Caco-2 (cell line): Measurements from ENCODE around the gene VTI1A. TPM values are rescaled to one million over a fixed set of nuclear protein-coding genes. Genes with fewer than 3 reads are reported as not detected.

Experiments
- BruUV-seq: library from RNA; stranded (reverse); fragments of 400-500 nt; replicated peaks from 2 replicates; lab custom pipeline; 2021; lab: Mats Ljungman, UMichigan
- CTCF ChIA-PET: fragments of 300-600 bp; sonication (Branson Sonifier 250); formaldehyde crosslinking; loops from one replicate; lab custom pipeline; 2022; ENCODE audit warnings: antibody characterized with exemption; lab: Charles Lee
- POLR2A ChIA-PET: fragments of 300-600 bp; sonication (Branson Sonifier 250); formaldehyde crosslinking; loops from one replicate; lab custom pipeline; 2022; ENCODE audit warnings: antibody characterized with exemption; lab: Charles Lee
- DNase-seq, 2 experiments: peaks; one replicate each; pipeline versions ENCODE4 v3.0.0 to v3.0.0-alpha.2; 2020 to 2022
- H3K27me3 ChIP-seq: replicated peaks from 2 replicates; pipeline ENCODE4 v1.6.0; 2011; ENCODE audit warnings: low read length; ENCODE audit not compliant: control insufficient read depth, insufficient read depth
- H3K36me3 ChIP-seq: 2 replicates; pipeline ENCODE4 v1.5.1; 2011; ENCODE audit warnings: low read length; ENCODE audit not compliant: control insufficient read depth, insufficient read depth
- H3K4me1 ChIP-seq: fragments of 250-450 bp; sonication (Bioruptor Pico); 2 replicates; pipeline ENCODE4 v1.5.1; 2020; ENCODE audit warnings: mild to moderate bottlenecking
- H3K4me3 ChIP-seq: 2 replicates; pipeline ENCODE4 v1.5.1; 2011; ENCODE audit warnings: low read depth, mild to moderate bottlenecking, control low read depth, low read length
- H3K9me3 ChIP-seq: fragments of 250-450 bp; sonication (Bioruptor Pico); 2 replicates; pipeline ENCODE4 v1.5.1; 2020; ENCODE audit warnings: mild to moderate bottlenecking, moderate library complexity
- H3K27ac Mint-ChIP-seq: one replicate; pipeline ENCODE4 v1.8.0; 2022; ENCODE audit warnings: mixed read lengths; ENCODE audit not compliant: unreplicated experiment
- H3K27me3 Mint-ChIP-seq: one replicate; pipeline ENCODE4 v1.8.0; 2022; ENCODE audit warnings: mixed read lengths; ENCODE audit not compliant: insufficient read depth, unreplicated experiment
- H3K36me3 Mint-ChIP-seq: one replicate; pipeline ENCODE4 v1.8.0; 2022; ENCODE audit warnings: mild to moderate bottlenecking, mixed read lengths; ENCODE audit not compliant: insufficient read depth, unreplicated experiment
- H3K4me1 Mint-ChIP-seq: one replicate; pipeline ENCODE4 v1.8.0; 2022; ENCODE audit warnings: low read depth, mixed read lengths; ENCODE audit not compliant: unreplicated experiment
- H3K4me3 Mint-ChIP-seq: one replicate; pipeline ENCODE4 v1.8.0; 2022; ENCODE audit warnings: mild to moderate bottlenecking, moderate library complexity, mixed read lengths; ENCODE audit not compliant: unreplicated experiment
- H3K9me3 Mint-ChIP-seq: one replicate; pipeline ENCODE4 v1.8.0; 2022; ENCODE audit warnings: mixed read lengths; ENCODE audit not compliant: unreplicated experiment
- intact Hi-C: fragments of 100-400 bp; cut with micrococcal nuclease; formaldehyde crosslinking; loops from one replicate; pipeline ENCODE4 v1.10.0; 2022; ENCODE audit not compliant: unreplicated experiment
- total RNA-seq: library from RNA; stranded (reverse); gene quantifications from 2 replicates; pipeline ENCODE4 v1.2.3, GENCODE V29; 2022
- TF ChIP-seq, protein P1 (sequence below), 2 experiments: fragments of 200-600 bp in 1 of 2; IDR thresholded peaks; 1 replicate in 1 of 2; 2 replicates in 1 of 2; pipeline versions ENCODE4 v1.5.1 to v1.8.0; 2011 to 2022; ENCODE audit warnings: antibody characterized with exemption in 1 of 2, control low read depth in 1 of 2, inconsistent platforms in 1 of 2, low read depth in 1 of 2, low read length in 1 of 2, mild to moderate bottlenecking in 1 of 2, moderate library complexity in 1 of 2; ENCODE audit not compliant: insufficient read depth in 1 of 2, severe bottlenecking in 1 of 2, unreplicated experiment in 1 of 2

Gene VTI1A
- total RNA-seq, 1 experiment from 2014 or later = 45.6 TPM

DNA sequence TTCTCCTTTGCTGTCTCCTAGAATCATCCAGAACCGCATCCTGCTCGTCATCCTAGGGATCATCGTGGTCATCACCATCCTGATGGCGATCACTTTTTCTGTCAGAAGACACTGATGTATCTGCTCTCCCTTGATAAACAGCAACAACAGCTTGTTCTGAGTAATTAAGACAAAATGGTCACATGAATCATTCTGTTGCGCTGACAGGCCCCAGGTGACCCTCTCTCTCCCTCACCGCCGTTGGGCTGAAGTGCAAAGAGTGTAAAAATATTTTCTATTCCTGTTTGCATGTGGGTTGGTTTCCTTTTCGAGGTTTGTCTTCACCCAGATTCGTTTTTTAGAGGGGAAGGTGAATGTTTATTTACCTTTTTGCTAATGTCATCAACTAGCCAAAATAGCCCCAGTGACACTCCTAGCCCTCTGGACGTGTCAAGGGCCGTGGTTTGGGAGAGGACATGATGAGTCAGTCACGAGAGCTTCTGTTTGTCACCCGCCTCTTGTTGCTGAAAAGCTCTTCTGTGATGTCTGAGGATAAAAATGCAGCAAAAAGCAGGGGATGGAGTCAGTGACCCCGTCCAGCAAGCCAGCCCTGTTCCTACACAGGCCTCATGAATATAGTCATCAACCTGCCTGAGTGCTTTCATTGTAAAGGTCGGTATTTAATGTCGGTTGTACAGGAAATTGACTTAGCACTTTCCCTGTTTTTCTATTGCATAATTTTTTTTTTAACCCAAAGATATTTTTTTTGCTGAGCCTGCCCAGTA, 368.4 kb downstream of the VTI1A start:
- DNase-seq = no peak
- Mint-ChIP-seq H3K9me3 (no peaks in the 10 kb centered on the region), H3K4me1 (peaks cover 52% of the 10 kb centered on the region), H3K27ac (peak overlapping the region; percentile 95), H3K4me3 (no peak overlapping the region), H3K36me3 (peaks cover 46% of the 10 kb centered on the region), H3K27me3 (no peaks in the 10 kb centered on the region)
- Histone ChIP-seq H3K27me3 (no peaks in the 10 kb centered on the region), H3K9me3 (no peaks in the 10 kb centered on the region), H3K36me3 (no peaks in the 10 kb centered on the region), H3K4me3 (no peak overlapping the region), H3K4me1 (peaks cover 29% of the 10 kb centered on the region)
- CTCF ChIA-PET = no interaction called here
- BruUV-seq = no TSS peak
- POLR2A ChIA-PET = no interaction called here
- intact Hi-C loops = no loop called here
- TF ChIP-seq, protein P1, sequence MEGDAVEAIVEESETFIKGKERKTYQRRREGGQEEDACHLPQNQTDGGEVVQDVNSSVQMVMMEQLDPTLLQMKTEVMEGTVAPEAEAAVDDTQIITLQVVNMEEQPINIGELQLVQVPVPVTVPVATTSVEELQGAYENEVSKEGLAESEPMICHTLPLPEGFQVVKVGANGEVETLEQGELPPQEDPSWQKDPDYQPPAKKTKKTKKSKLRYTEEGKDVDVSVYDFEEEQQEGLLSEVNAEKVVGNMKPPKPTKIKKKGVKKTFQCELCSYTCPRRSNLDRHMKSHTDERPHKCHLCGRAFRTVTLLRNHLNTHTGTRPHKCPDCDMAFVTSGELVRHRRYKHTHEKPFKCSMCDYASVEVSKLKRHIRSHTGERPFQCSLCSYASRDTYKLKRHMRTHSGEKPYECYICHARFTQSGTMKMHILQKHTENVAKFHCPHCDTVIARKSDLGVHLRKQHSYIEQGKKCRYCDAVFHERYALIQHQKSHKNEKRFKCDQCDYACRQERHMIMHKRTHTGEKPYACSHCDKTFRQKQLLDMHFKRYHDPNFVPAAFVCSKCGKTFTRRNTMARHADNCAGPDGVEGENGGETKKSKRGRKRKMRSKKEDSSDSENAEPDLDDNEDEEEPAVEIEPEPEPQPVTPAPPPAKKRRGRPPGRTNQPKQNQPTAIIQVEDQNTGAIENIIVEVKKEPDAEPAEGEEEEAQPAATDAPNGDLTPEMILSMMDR (IDR thresholded peaks at IDR 0.05; ENCODE audit: insufficient read depth in 1 of 2, low read depth in 1 of 2, low read length in 1 of 2, severe bottlenecking in 1 of 2, unreplicated experiment in 1 of 2) = no peak

GRCh38 chr10:112816033-112816430, 369.0 kb downstream of the VTI1A start:
- peaks cover 23% of the 10 kb centered on the region for H3K4me1 ChIP-seq

GRCh38 chr10:112816891-112817290, 369.9 kb downstream of the VTI1A start:
- no peaks in the 10 kb centered on the region for H3K9me3 ChIP-seq
- intact Hi-C loops = no loop called here
- BruUV-seq = no TSS peak
- Mint-ChIP-seq H3K36me3 (peaks cover 33% of the 10 kb centered on the region), H3K4me1 (peaks cover 47% of the 10 kb centered on the region), H3K27ac (peak overlapping the region; percentile 53), H3K9me3 (no peaks in the 10 kb centered on the region), H3K27me3 (no peaks in the 10 kb centered on the region), H3K4me3 (no peak overlapping the region)
- no peak for DNase-seq
- H3K4me1 ChIP-seq = peaks cover 19% of the 10 kb centered on the region
- TF ChIP-seq, protein P1 (IDR thresholded peaks at IDR 0.05; ENCODE audit: insufficient read depth in 1 of 2, low read depth in 1 of 2, low read length in 1 of 2, severe bottlenecking in 1 of 2, unreplicated experiment in 1 of 2) = no peak
- no peaks in the 10 kb centered on the region for H3K36me3 ChIP-seq
- H3K27me3 ChIP-seq = no peaks in the 10 kb centered on the region
- no peak overlapping the region for H3K4me3 ChIP-seq
- ChIA-PET CTCF (interaction anchor here (0.6 kb wide), 1 partner anchor 326 kb away, joined by 3 read pairs; no protein-coding TSS in a partner anchor), POLR2A (no interaction called here)

More at GRCh38 chr10:112816033-112816430, 369.0 kb downstream of the VTI1A start:
- Histone ChIP-seq H3K4me3 (no peak overlapping the region), H3K36me3 (no peaks in the 10 kb centered on the region), H3K9me3 (no peaks in the 10 kb centered on the region), H3K27me3 (no peaks in the 10 kb centered on the region)
- TF ChIP-seq, protein P1 (IDR thresholded peaks at IDR 0.05; ENCODE audit: insufficient read depth in 1 of 2, low read depth in 1 of 2, low read length in 1 of 2, severe bottlenecking in 1 of 2, unreplicated experiment in 1 of 2) = no peak
- POLR2A ChIA-PET = no interaction called here
- Mint-ChIP-seq H3K4me1 (peaks cover 52% of the 10 kb centered on the region), H3K4me3 (no peak overlapping the region), H3K36me3 (peaks cover 41% of the 10 kb centered on the region), H3K9me3 (no peaks in the 10 kb centered on the region), H3K27me3 (no peaks in the 10 kb centered on the region), H3K27ac (no peak overlapping the region)
- no TSS peak for BruUV-seq
- intact Hi-C loops = no loop called here
- no peak for DNase-seq
- CTCF ChIA-PET = no interaction called here
